ENCODE data around the gene AGPAT3. TPM values are rescaled to one million over a fixed set of nuclear protein-coding genes. Genes with fewer than 3 reads are reported as not detected.

AGPAT3 gene
- polyA plus RNA-seq, 1 donor: 37.6 TPM

DNA sequence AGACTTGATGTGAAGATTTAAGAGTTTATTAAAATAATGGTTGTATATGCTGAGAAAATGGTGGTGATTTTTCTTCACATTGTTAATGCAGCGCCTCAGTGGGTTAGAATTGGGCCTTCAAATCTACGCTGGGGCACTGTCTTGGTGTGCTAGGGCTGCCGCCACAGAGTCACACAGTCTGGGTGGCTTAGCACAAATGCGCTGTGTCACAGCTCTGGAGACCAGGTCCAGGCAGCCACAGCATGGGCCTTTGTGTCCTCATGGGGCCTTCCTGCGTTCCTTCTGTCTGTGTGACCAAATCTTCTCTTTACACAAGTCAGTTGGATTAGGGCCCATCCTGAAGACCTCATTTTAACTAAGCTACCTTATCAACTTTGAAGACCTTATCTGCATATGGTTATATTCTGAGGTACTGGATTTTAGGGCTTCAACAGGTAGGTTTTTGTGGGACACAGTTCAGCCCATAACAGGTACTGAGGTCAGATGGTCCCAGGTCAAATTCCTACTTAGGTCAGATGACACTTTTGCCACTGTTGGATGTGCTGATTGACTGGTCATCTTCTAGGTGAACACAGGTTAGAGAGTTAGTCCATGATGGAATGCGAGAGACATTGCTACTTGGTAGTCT lies 164.6 kb downstream of the AGPAT3 start:
- no peak for DNase-seq

DNA sequence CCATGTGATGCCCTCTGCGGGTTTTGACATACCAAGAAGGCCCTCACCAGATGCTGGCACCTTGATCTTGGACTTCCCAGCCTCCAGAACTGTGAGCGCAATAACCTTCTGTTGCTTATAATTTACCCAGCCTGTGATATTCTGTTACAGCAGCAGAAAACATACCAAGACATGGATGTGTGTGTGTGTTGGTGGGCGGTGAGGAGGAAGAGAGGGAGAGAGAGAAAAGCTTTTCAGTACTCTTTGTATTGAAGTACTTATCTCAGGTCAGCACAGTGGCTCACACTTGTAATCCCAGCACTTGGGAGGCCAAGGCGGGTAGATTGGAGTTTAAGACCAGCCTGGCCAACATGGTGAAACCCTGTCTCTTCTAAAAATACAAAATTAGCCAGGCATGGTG lies 170.2 kb downstream of the AGPAT3 start:
- no peak for DNase-seq

Other genes starting within 250 kb of the AGPAT3 start
- 0.89 TPM for gene HSF2BP, start 205.7 kb upstream of the AGPAT3 start, polyA plus RNA-seq (ENCODE audit: insufficient read length)
- 27.9 TPM for gene RRP1B, start 205.7 kb upstream of the AGPAT3 start, polyA plus RNA-seq (ENCODE audit: insufficient read length)
- 24.8 TPM for gene PDXK, start 146.1 kb upstream of the AGPAT3 start, polyA plus RNA-seq (ENCODE audit: insufficient read length)
- 21.7 TPM for gene CSTB, start 88.9 kb upstream of the AGPAT3 start, polyA plus RNA-seq (ENCODE audit: insufficient read length)
- gene RRP1, start 75.6 kb upstream of the AGPAT3 start, polyA plus RNA-seq (ENCODE audit: insufficient read length): 20.3 TPM
- gene TRAPPC10, start 147.1 kb downstream of the AGPAT3 start, polyA plus RNA-seq (ENCODE audit: insufficient read length): 14.6 TPM
- gene PWP2, start 242.2 kb downstream of the AGPAT3 start, polyA plus RNA-seq (ENCODE audit: insufficient read length): 5.0 TPM

All from hindlimb muscle (tissue), 1 donor.